GM19351 (cell line): Measurements from ENCODE around the gene SNRNP27.

Source experiments
- ATAC-seq: cut with Tn5 transposase; IDR thresholded peaks from one replicate; pipeline ENCODE4 v1.9.1; 2021; ENCODE audit warnings: mild to moderate bottlenecking, moderate library complexity; ENCODE audit not compliant: unreplicated experiment

The SNRNP27 gene

DNA sequence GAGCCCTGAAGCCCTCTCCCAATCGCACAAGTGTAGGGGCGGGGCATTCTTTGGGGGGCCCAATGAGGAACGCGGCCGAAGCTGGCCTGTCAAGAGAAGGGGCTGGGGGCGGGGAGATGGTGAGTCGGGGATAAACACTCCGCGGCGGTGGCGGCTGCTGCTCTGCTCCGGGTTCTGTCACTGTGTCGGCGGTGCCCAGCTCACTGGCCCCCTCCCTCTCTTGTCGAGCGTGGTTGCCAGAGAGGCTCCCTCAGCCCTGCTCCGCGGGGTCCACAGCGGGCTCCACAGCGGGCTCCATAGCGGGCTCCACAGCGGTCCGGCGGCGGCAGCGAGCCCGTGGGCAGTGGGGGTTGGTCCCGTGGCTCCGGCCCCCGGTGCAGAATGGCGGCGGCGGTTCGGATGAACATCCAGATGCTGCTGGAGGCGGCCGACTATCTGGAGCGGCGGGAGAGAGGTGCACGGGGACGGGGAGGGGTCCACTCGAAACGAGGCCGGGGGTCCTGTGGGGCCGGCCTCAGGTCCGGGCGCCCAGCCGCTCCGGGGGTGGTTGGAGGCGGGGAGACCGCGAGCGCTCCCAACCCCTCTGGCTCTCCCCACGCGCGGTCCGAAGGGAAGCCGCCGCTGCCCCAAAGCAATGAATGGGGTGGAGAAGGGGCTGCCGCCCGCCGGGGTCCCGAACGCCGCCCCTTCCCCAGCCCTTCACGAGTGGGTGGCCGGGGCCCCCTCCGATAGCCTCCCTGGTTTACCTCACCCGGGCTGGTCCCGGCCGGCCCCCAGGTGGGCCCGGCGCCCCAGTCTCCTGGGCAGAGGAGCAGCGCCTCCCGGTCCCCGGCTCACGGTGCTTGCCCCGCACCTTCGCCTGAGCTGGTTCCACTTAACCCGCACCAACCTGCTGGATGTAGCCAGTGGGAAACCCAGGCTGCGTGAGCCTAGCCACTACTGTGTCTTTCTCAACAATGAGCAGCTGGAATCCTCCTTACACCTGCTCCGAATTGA is 21.5 kb downstream of the SNRNP27 start, which contains the start of gene MXD1:
MXD1 (plus strand) TSS at position 160 of the 996 bp plus-strand sequence; CDS start at position 382, 222 bp downstream.
- peak; percentile 75 for ATAC-seq

DNA sequence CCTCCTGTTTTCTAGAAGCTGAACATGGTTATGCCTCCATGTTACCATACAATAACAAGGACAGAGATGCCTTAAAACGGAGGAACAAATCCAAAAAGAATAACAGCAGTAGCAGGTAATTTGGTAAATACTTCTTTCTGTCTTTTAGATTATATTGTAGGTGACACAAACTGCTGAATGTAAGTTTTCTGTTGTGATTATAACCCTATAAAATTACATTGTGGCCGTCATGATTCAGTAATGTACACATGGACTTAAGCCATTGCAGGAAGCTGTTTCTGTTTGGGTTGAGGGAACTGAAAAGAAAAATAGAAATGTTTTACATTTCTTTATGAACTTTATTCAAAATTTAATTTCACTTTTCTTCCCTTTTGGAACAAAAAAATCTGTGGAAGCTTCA is 22.4 kb downstream of the SNRNP27 start:
- no peak for ATAC-seq

DNA sequence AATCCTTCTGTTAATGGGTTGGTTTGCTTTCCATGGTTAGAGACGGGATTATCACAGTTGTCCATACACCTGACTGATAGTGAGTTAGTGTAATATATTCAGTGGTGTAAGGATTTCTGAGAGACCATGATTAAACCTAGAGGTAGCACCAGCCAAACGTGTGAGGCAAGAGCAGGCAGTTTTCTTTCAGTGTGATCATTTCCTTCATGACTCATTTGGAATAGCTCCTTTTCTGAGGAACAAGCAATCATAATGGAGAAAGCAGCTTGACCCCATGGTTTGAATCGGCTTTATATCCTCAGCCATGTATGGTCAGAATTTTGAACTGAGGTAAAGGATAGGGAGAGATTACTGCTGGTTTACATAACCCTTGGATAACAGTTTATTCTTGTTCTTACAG is 24.1 kb downstream of the SNRNP27 start:
- no peak for ATAC-seq

DNA sequence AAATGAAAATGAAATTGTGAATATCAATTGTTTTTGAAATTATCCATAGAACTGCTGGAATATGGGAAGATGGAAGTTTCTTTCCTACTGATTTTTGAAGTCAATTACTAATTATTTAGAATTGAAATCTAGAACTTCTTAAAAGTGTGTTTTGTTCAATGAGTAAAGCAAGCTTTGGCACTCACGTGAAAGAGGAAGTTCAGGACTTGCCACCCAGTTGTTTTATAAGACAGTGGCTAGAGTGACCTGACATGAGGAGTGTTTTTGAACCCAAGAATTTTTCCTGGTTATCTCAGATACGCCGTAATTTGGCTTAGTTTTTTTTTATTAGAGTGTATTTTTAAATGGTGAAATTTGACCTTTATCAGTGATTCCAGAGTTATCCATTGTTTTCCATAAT is 24.6 kb downstream of the SNRNP27 start:
- ATAC-seq: no peak

DNA sequence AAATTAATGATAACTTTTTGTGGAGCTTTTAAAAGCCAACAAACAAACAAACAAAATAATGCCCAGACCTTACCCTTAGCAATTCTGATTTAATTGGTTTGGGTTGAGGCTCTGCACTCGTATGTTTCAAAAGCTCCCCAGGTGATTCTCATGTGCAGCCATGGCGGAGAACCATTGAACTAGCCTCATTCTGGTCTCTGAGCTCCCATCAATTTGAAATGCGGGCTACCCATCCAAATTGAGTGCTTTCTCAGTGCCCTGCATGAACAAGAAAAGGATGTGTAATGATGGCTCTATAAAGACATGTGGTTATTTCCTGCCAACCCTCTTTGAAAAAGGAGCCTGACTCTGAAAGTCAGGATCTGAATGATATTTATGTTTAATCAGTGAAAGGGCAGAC is 29.4 kb downstream of the SNRNP27 start:
- no peak for ATAC-seq

DNA sequence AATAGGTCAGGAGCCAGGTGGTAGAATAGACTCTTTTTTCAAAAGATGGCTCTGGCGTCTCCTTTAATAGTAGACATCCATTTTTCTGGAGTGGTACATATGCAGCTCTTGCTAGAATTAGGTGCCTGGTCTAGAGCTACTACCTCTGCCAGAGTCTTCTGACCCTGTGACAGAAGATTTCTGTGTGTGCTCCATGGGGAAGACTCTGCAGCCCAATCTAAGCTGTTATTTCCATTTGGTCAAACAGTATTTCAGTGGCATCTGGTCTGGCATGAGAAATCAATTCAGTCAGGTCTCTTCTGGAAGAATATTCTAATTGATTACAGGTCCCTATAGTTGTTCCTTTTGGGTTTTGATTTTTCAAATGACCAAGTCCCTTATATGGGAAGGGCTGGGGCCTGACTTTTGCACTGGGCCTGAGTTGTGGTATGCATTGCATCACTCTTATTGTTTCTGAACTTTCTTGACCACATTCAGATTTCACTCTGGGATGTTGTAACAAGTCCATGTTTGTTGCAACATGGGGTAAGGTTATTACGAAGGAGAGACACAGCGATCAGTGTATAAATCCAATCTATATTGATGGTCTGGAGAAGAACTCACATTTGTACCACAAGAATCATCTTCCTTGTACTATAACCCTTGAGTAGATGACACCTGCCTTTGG is 33.2 kb downstream of the SNRNP27 start:
- ATAC-seq: no peak

DNA sequence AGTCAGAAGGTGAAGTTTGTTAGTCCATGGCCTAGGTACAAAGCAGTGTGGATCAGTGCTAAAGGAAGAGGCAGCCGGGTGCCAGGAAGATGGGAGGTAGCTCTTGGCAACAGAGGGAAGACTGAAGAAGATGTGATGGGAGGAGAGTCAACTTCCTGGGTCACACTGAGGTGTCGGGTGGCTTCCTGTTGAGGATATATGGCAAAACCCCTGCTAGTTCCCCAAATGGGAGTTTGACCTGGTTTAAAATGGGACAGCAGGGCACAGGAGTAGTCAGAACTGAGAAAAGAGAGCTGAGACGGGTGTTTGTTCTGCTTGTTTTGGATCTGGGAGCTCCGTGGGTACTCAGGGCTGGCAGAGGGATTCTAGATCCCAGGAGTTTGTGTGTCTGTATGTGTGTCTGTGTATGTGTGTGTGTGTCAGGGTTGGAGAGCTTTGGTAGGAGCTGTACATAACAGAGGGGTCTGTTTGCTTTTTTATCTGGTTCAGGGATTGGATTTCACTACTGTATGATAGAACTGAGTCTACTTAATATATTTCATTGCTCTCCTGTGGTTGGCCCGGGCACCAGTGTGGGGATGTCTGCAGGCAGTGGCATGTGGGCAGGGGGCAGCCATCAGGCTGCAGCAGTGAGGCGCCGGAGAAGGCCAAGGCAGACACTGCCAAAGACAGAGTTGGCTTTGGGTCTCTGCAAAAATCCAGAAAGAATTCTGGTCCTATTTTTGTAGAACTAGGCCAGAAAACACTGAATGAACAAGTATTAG is 38.3 kb downstream of the SNRNP27 start:
- no peak for ATAC-seq

DNA sequence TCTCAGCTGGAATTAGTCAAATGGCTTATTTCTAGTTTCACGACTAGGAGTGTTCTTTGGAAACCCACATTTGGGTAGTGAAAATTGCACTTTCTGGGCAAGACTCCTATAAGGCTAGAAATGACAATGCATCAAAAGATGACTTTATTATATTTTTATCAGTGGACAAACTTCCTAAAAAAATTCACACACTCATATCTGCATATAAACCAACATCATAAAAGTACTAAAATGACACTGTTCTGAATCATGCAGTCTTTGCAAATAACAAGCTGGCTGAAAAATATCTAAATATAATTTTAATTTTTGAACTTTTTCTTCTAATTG is 38.8 kb downstream of the SNRNP27 start:
- no peak for ATAC-seq

DNA sequence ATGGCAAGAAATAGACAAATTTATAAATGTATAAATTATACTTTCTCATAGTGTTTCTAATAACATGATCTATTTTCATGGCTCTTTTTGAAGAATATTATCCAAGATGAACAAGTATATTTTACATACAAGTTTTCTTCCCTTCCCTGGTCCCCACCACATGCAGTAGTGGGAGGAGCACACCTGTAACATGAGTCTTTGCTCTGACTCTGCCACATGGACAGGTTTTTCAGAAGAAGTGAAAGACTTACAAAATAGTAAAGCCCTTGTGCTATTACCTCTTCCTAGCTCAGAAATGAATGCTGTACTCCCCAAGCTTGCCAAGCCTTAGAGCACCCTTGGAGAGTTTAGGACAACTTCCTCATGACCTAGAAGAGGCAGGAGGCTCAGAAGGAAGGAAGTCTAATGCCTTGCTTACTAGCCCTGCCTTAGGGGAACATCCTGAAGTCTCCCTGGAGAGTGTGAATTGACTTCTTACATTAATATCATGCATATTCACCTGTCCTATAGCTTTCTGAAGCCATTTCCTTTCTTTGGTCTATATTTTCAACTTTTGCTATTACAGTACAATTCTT is 39.6 kb downstream of the SNRNP27 start:
- ATAC-seq: no peak

DNA sequence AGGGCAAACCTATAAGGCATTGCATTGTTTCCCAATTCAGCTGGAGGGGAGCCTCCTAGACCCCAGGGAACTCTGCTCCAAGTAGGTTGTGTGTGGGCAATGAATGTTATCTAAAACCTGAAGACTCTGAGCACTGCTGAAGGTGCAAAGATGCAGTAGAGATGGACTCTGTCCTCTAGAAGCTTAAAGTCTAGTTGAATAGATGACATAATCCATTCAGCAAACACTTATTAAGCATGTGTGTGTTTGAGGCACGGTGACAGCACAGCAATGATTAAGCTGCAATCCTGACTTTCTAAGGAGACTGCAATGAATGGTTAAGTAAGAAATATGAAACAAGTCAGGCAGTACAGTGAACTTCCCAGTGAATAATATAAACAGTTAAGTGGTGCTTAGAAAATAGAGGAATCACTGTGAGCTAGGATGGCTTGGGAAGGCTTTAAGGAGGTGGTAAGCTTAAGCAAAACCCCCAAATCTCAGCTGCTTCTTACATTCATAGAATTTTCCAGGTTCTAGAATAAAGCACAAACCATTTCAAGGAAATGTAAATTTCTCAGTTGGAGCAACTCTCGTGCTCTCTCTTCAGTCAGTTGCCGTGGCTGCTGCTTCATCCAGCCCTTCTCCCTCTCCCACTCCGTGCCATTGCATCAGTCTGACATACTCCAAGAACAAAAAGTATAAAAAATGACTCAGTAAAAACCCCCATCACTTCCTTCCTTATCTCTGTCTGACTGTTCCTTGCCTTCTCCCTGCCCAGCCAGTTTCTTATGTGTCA is 40.3 kb downstream of the SNRNP27 start:
- no peak for ATAC-seq

DNA sequence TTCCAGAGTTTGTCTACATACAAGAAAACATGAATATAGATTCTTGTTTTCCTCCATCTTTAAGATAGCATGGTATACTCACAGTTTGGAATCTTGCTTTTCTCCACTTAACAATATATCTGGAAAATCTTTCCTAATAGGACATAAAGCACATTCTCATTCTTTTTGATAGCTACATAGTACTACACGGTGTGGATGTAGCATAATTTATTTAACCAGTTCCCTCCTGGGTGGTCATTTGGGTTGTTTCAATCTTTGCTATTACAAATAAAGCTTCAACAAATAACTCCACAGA is 40.8 kb downstream of the SNRNP27 start:
- no peak for ATAC-seq

DNA sequence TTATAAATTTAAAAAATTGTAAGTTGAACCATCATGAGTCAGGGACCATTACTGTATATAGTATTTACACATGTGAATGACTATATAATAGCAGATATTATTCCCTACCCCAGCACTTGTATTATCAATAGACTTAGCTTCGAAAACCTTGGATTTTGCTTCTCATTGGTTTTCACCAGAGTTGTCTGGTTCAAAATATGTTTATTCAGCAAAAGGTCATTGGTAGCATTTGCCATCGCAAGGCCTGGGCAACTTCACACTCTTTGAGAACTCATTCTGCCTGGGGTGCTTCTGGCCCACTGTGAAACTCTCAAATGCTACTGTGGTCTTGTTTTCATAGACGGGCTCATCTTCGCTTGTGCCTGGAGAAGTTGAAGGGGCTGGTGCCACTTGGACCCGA is 41.3 kb downstream of the SNRNP27 start:
- ATAC-seq: no peak

DNA sequence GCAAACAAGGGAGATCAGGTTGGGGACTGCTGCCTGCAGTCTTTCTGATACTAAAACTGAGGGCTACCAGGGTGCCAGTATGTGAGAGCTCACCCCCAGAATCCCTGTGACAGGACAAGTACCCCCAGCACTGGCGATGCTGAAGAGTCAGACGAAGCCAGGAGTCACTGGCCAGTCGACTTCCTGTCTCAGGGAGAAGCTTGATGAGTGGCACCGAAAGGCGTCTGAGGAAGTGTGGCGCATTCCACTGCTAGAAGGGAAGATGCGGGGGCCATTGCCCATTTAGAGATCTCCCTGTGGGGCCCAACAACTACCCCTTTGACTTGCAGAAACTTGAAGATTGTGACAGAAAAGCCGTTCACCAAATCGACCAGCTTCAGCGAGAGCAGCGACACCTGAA is 43.1 kb downstream of the SNRNP27 start:
- no peak for ATAC-seq

DNA sequence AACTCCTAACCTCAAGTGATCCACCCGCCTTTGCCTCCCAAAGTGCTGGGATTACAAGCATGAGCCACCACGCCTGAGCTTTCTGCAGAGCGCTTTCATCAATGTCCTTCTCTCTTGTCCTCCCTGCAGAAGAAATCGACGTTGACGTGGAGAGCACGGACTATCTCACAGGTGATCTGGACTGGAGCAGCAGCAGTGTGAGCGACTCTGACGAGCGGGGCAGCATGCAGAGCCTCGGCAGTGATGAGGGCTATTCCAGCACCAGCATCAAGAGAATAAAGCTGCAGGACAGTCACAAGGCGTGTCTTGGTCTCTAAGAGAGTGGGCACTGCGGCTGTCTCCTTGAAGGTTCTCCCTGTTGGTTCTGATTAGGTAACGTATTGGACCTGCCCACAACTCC is 44.2 kb downstream of the SNRNP27 start:
- no peak for ATAC-seq

DNA sequence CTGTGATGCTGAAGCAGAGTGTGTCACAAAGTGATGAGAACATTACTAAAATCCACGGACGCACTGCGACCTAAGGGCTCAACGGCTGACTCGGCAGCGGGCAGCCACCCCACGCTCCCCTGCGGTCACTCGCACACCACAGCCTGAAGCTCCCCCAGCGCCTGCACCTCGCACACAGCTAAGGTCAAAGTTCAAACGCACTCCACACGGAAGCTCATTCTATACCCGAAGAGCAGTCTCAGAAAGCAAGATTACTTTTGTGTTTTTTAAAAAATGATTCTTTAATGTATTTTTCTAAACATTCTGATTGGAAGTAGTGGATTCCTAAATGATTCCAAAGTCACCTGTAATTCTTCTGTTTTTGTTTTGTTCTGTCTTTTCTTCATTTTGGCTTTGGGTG is 46.0 kb downstream of the SNRNP27 start:
- no peak for ATAC-seq

DNA sequence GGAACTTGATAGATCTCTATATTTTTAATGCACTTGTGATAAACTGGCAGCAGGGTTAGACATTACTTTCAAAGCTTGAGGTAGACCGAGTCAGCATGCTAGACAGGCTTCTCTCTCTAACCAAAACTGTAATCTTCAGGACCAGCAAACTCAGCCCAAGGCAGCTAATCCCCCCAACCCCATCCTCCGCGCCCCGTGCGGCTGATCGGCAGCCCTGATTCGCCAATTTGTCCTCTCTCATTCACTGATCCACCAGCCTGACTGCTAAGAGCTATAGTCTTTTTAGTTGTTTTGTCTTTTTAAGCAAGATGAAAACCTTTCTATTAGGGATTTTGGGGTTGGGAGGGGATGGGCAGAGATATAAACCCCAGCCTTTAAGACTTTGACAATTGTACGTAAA is 46.9 kb downstream of the SNRNP27 start:
- no peak for ATAC-seq

DNA sequence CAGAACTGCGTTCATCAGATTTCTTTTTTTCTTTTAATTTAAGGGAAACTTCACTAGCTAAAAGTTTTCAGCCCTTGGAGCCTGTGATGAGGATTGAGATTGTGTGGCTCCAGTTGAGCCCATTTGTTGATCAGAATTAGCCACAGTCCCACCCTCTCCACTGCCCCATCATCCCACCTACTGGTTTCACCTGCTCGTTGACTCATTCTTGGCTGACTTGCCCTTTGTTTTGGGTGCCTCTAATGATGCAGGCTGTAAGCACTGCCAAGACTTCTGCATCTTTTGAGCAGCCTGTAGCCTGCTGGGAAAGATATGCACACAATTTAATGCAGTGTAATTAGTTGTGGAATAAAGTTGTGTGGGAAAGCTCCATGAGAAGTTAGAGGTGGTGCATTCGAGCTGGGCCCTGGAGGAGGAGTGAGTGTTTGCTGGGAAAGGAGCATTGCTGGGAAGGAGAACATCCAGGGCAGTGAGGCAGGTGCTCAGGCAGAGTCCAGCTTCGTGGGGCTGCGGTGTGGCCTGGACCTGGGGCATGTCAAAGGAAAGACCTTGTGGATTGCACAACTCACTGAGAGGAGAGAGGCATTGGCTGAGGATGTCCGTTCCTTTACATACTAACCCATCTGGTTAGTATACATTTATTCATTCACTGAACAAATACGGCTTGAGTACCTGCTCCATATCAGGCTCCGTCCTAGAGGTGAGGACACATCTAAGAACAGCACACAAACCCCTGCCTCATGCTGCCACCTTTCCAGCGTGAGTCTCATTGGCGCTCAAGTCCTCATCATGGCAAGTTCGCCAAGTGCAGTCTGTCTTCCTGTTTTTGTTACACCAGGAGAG is 49.5 kb downstream of the SNRNP27 start:
- ATAC-seq: no peak

DNA sequence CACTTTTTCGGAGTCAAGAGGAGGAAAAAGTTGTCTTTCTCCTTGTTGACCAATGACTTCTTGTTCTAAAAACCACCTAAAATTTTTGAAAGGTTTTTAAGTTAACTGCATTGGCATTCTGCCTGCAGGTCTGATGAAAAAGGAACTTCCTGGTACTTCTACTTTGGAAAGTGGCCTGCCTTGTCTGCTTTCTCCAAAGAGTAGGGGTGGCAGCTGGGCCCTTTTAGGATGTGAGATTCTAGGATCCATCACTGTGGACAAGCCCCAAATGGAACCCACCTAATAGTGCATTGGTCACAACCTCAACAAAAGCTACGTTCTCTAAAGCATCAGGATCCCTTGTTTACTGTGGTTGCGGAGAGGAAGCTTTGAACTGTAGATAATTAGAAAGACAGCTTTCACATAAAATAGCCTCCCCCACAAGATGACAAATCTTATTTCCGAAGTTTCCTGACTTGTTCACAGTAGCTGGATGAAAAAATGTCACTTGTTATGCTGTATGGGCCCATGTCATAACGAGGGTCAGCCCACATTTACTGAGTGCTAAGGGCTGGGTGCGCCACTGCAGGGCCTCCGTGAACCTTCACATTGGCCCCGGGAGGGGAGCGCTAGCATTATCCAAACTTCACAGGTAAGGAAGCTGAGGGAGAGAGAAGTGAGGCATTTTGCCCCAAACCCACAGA is 50.2 kb downstream of the SNRNP27 start:
- ATAC-seq: no peak

DNA sequence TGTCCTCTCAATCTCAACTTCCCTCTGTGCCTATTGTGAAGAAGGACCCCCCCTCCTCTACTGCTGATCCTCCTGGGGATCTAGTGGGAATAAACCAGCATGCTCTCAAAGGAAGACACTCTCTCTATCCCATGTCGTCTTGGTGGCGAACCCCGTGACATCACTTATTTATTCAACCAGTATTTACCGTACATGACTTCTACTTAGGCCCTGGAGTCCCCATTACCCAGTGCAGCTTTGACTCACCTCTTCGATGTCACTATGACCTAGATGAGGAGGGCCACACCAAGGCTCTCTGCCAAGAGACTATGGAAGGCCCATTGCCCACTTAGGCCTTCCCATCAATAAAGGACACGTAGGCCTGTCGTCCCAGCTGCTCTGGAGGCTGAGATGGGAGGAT is 51.0 kb downstream of the SNRNP27 start:
- ATAC-seq: no peak
